Lower leg skin (tissue), 3 donors: ENCODE measurements around the gene EGFLAM.

Experiments used
- POLR2A ChIP-seq, 2 donors: fragments of 450-650 bp; IDR thresholded peaks; one replicate each; pipeline ENCODE4 v1.6.1; 2016 to 2017; ENCODE audit warnings: antibody characterized with exemption in 2 of 2, mild to moderate bottlenecking in 1 of 2, moderate library complexity in 1 of 2
- TF ChIP-seq, protein P1 (sequence below), 3 donors: fragments of 450-650 bp; IDR thresholded peaks; one replicate each; pipeline ENCODE4 v1.5.1; 2016; ENCODE audit warnings: antibody characterized with exemption in 3 of 3, mild to moderate bottlenecking in 3 of 3, moderate library complexity in 2 of 3

DNA sequence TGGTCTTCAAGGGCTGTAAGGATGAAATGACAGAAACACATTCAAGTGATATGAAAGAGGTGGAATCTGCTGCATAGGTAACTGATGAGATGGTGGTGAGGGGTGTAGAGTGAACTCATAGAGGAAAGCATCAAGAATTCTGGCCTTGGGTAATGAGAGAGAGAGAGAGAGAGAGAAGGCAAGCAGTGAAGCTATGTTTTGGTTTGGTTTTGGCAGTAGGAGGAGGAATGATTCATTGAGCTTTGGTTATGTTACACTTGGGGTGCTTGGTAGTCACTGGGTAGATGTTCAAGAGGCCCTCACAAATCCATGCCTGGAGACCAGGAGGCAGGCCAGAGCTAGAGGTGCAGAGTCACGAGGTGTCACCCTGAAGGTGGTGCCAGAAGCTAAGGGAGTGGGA, 89.5 kb downstream of the EGFLAM start:
- TF ChIP-seq, protein P1, sequence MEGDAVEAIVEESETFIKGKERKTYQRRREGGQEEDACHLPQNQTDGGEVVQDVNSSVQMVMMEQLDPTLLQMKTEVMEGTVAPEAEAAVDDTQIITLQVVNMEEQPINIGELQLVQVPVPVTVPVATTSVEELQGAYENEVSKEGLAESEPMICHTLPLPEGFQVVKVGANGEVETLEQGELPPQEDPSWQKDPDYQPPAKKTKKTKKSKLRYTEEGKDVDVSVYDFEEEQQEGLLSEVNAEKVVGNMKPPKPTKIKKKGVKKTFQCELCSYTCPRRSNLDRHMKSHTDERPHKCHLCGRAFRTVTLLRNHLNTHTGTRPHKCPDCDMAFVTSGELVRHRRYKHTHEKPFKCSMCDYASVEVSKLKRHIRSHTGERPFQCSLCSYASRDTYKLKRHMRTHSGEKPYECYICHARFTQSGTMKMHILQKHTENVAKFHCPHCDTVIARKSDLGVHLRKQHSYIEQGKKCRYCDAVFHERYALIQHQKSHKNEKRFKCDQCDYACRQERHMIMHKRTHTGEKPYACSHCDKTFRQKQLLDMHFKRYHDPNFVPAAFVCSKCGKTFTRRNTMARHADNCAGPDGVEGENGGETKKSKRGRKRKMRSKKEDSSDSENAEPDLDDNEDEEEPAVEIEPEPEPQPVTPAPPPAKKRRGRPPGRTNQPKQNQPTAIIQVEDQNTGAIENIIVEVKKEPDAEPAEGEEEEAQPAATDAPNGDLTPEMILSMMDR (IDR thresholded peaks at IDR 0.05): no peak
- no peak for TF ChIP-seq POLR2A (IDR thresholded peaks at IDR 0.05)
